ENCODE measurements around the gene PGC.
A peak's percentile ranks its signal among the peaks of the same experiment; 100 is the strongest.

The PGC gene

GRCh38 chr6:41719436-41720261 lies 27.5 kb downstream of the PGC start:
- DNase-seq (ENCODE audit: low spot score in 2 of 2) (no peak), ATAC-seq (replicated peaks; ENCODE audit: extremely low read depth, poor library complexity, severe bottlenecking) (no peak)
- Mint-ChIP-seq H3K4me3 (no peak overlapping the region), H3K27ac (ENCODE audit: low read depth) (no peak overlapping the region), H3K4me1 (peaks cover 38% of the 10 kb centered on the region), H3K9me3 (no peaks in the 10 kb centered on the region), H3K27me3 (no peaks in the 10 kb centered on the region), H3K36me3 (ENCODE audit: insufficient read depth) (no peaks in the 10 kb centered on the region)

- no peaks in the 10 kb centered on the region for H3K36me3 Mint-ChIP-seq (ENCODE audit: insufficient read depth)
- ATAC-seq (replicated peaks; ENCODE audit: extremely low read depth, poor library complexity, severe bottlenecking) (no peak), DNase-seq (ENCODE audit: low spot score in 2 of 2) (no peak)
- H3K4me1 Mint-ChIP-seq: peaks cover 33% of the 10 kb centered on the region
- H3K4me3 Mint-ChIP-seq: no peak overlapping the region
- H3K9me3 Mint-ChIP-seq: no peaks in the 10 kb centered on the region
- no peak overlapping the region for H3K27ac Mint-ChIP-seq (ENCODE audit: low read depth)
- no peaks in the 10 kb centered on the region for H3K27me3 Mint-ChIP-seq
Observed at GRCh38 chr6:41718828-41719227, 28.4 kb downstream of the PGC start.

DNA sequence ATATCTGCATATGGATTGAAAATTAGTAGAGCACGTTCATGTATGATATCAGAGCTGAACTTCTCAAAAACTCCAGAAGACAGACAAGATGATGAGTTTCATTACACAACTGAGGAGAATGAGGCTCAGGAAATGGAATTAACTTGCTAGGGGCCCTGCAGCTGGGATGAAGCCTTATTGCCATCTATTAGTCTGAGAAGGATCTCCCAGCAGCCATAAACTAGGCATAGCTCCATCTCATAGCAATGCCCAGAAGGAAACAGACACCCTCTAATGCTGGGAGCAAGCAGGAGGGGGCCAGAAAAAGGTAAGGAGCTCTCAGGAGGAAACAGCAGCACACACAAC lies 29.8 kb downstream of the PGC start:
- H3K9me3 Mint-ChIP-seq: no peaks in the 10 kb centered on the region
- DNase-seq (ENCODE audit: low spot score in 2 of 2): no peak

GRCh38 chr6:41716516-41717391 lies 30.4 kb downstream of the PGC start:
- Mint-ChIP-seq H3K4me1 (peaks cover 28% of the 10 kb centered on the region), H3K36me3 (ENCODE audit: insufficient read depth) (peaks cover 1% of the 10 kb centered on the region), H3K4me3 (no peak overlapping the region), H3K27ac (ENCODE audit: low read depth) (peak overlapping the region; percentile 36), H3K9me3 (no peaks in the 10 kb centered on the region), H3K27me3 (no peaks in the 10 kb centered on the region)
- DNase-seq (ENCODE audit: low spot score in 2 of 2) (no peak), ATAC-seq (replicated peaks; ENCODE audit: extremely low read depth, poor library complexity, severe bottlenecking) (no peak)

More for the DNA sequence above, 29.8 kb downstream of the PGC start:
- no peak for ATAC-seq (replicated peaks; ENCODE audit: extremely low read depth, poor library complexity, severe bottlenecking)
- no peaks in the 10 kb centered on the region for H3K27me3 Mint-ChIP-seq
- no peak overlapping the region for H3K4me3 Mint-ChIP-seq
- peaks cover 28% of the 10 kb centered on the region for H3K4me1 Mint-ChIP-seq
- peak overlapping the region; percentile 36 for H3K27ac Mint-ChIP-seq (ENCODE audit: low read depth)
- no peaks in the 10 kb centered on the region for H3K36me3 Mint-ChIP-seq (ENCODE audit: insufficient read depth)

DNA sequence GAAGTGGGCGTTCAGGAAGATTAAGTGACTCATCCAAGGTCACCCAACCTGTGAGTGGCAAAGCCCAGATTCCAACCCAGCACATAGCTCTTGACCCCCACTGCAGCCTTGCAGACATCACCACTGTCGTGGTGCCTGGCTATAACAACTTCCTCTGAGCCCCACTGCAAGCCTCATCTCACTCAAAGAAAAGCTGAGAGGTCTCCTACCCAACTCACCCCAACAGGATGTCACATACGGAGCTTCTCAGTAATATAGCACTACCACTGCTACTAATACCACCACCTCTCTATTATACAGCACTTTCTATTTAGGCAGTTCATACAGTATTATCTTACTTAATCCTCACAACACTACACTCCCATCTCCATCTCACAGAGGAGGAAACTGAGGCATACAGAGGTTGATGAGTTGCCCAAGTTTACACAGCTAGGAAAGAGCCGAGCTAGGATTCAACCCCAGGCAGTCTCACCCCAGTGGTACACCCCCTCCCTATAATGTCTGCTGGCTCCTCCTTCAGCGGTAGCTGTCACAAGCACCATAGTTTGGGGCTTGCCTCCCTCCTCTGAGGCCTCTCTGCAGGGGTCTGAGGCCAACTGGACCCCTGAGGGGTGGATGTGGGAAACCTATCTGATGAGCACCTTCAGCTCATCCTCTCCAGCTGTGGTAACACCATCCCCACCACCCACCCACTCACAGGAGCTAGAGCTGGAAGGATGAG lies 31.2 kb downstream of the PGC start:
- ATAC-seq (replicated peaks; ENCODE audit: extremely low read depth, poor library complexity, severe bottlenecking): peak; percentile 46
- H3K27me3 Mint-ChIP-seq: no peaks in the 10 kb centered on the region
- peaks cover 25% of the 10 kb centered on the region for H3K4me1 Mint-ChIP-seq
- DNase-seq (ENCODE audit: low spot score in 2 of 2): no peak
- no peak overlapping the region for H3K4me3 Mint-ChIP-seq
- H3K36me3 Mint-ChIP-seq (ENCODE audit: insufficient read depth): peaks cover 1% of the 10 kb centered on the region
- no peaks in the 10 kb centered on the region for H3K9me3 Mint-ChIP-seq
- peak overlapping the region; percentile 10 for H3K27ac Mint-ChIP-seq (ENCODE audit: low read depth)

DNA sequence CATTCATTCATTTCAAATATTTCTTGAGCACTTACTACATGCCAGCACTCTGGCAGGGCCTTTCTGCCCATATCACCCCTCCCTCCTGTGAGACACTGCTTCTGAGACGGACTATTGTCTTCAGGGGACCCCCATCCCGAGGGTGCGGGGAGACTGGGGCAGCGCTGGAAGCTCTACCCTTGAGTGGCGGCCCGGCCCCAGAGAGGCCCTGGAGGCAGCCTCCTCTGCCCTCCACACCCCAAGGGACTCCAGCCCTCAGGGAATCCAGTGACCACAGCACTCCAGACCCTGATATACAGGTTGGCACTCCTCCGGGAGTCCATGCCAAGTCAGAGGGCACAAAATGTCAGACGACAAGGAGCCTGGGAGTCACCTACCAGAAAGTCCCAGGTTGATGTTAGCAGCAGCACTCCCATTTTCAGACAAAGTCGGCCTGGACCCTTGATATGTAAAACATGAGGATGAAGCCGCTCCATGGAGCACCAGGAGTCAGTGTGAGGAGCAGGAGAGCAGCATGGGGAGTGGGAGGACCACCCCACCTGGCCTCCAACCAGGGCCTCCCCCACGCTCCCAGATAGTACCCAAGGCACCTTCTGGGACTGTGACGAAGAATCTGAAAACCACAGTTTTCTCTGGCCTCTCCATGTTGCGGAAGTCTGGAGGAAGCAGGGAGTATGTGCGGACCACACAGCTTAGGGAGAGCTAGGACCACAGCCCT lies 32.5 kb downstream of the PGC start:
- peaks cover 28% of the 10 kb centered on the region for H3K4me1 Mint-ChIP-seq
- DNase-seq (ENCODE audit: low spot score in 2 of 2) (no peak), ATAC-seq (replicated peaks; ENCODE audit: extremely low read depth, poor library complexity, severe bottlenecking) (no peak)
- peaks cover 1% of the 10 kb centered on the region for H3K36me3 Mint-ChIP-seq (ENCODE audit: insufficient read depth)
- H3K27me3 Mint-ChIP-seq: no peaks in the 10 kb centered on the region
- H3K4me3 Mint-ChIP-seq: no peak overlapping the region
- H3K9me3 Mint-ChIP-seq: no peaks in the 10 kb centered on the region
- no peak overlapping the region for H3K27ac Mint-ChIP-seq (ENCODE audit: low read depth)

GRCh38 chr6:41713650-41714291 lies 33.4 kb downstream of the PGC start:
- H3K36me3 Mint-ChIP-seq (ENCODE audit: insufficient read depth): peaks cover 1% of the 10 kb centered on the region
- H3K4me3 Mint-ChIP-seq: no peak overlapping the region
- no peaks in the 10 kb centered on the region for H3K27me3 Mint-ChIP-seq
- DNase-seq (ENCODE audit: low spot score in 2 of 2): no peak
- peaks cover 29% of the 10 kb centered on the region for H3K4me1 Mint-ChIP-seq
- H3K9me3 Mint-ChIP-seq: no peaks in the 10 kb centered on the region
- no peak for ATAC-seq (replicated peaks; ENCODE audit: extremely low read depth, poor library complexity, severe bottlenecking)
- H3K27ac Mint-ChIP-seq (ENCODE audit: low read depth): no peak overlapping the region

- no peak overlapping the region for H3K27ac Mint-ChIP-seq (ENCODE audit: low read depth)
- H3K27me3 Mint-ChIP-seq: no peaks in the 10 kb centered on the region
- peaks cover 35% of the 10 kb centered on the region for H3K4me1 Mint-ChIP-seq
- peaks cover 4% of the 10 kb centered on the region for H3K36me3 Mint-ChIP-seq (ENCODE audit: insufficient read depth)
- H3K4me3 Mint-ChIP-seq: no peak overlapping the region
- DNase-seq (ENCODE audit: low spot score in 2 of 2) (no peak), ATAC-seq (replicated peaks; ENCODE audit: extremely low read depth, poor library complexity, severe bottlenecking) (no peak)
- H3K9me3 Mint-ChIP-seq: no peaks in the 10 kb centered on the region
Observed at GRCh38 chr6:41713159-41713649, 34.0 kb downstream of the PGC start.

GRCh38 chr6:41712651-41713103 lies 34.5 kb downstream of the PGC start:
- Mint-ChIP-seq H3K36me3 (ENCODE audit: insufficient read depth) (peaks cover 6% of the 10 kb centered on the region), H3K9me3 (no peaks in the 10 kb centered on the region), H3K4me3 (no peak overlapping the region), H3K27me3 (no peaks in the 10 kb centered on the region), H3K27ac (ENCODE audit: low read depth) (no peak overlapping the region), H3K4me1 (peaks cover 39% of the 10 kb centered on the region)
- ATAC-seq (replicated peaks; ENCODE audit: extremely low read depth, poor library complexity, severe bottlenecking) (no peak), DNase-seq (ENCODE audit: low spot score in 2 of 2) (no peak)

- Mint-ChIP-seq H3K27me3 (no peaks in the 10 kb centered on the region), H3K4me3 (no peak overlapping the region), H3K4me1 (peaks cover 39% of the 10 kb centered on the region), H3K27ac (ENCODE audit: low read depth) (no peak overlapping the region), H3K36me3 (ENCODE audit: insufficient read depth) (peaks cover 8% of the 10 kb centered on the region), H3K9me3 (no peaks in the 10 kb centered on the region)
- no peak for DNase-seq (ENCODE audit: low spot score in 2 of 2)
- no peak for ATAC-seq (replicated peaks; ENCODE audit: extremely low read depth, poor library complexity, severe bottlenecking)
Observed at GRCh38 chr6:41711323-41712038, 35.7 kb downstream of the PGC start.

DNA sequence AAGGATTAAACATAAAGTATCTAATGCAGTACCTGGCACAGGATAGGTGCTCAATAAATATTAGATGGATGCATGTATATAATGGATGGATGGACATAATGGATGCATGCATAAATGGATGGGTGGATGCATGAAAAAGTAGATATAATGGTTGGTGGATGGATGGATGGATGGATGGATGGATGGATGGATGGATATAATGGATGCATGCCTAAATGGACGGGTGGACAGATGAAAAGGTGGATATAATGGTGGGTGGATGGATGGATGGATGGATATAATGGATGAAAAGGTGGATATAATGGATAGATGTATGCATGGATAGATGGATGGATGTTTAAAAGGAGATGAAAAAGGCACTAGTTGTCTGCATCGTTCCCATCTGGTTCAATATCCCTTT lies 37.8 kb downstream of the PGC start:
- H3K27ac Mint-ChIP-seq (ENCODE audit: low read depth): no peak overlapping the region
- ATAC-seq (replicated peaks; ENCODE audit: extremely low read depth, poor library complexity, severe bottlenecking): no peak
- H3K4me3 Mint-ChIP-seq: no peak overlapping the region
- H3K27me3 Mint-ChIP-seq: no peaks in the 10 kb centered on the region
- peaks cover 16% of the 10 kb centered on the region for H3K36me3 Mint-ChIP-seq (ENCODE audit: insufficient read depth)
- DNase-seq (ENCODE audit: low spot score in 2 of 2): no peak
- H3K4me1 Mint-ChIP-seq: peaks cover 43% of the 10 kb centered on the region
- H3K9me3 Mint-ChIP-seq: no peaks in the 10 kb centered on the region

All from central memory CD8-positive, alpha-beta T cell (primary cell).